NCI-H1694 (cell line): ENCODE data around the gene NRAP.
"Not testable (repeated sequence)": the region's sequence is repeated elsewhere in the genome, so short reads cannot be mapped to it uniquely, and the experiment has no call there.

Experiments
- DNase-seq: peaks from one replicate; lab custom pipeline; 2025; lab: John Stamatoyannopoulos, UW

NRAP gene

DNA sequence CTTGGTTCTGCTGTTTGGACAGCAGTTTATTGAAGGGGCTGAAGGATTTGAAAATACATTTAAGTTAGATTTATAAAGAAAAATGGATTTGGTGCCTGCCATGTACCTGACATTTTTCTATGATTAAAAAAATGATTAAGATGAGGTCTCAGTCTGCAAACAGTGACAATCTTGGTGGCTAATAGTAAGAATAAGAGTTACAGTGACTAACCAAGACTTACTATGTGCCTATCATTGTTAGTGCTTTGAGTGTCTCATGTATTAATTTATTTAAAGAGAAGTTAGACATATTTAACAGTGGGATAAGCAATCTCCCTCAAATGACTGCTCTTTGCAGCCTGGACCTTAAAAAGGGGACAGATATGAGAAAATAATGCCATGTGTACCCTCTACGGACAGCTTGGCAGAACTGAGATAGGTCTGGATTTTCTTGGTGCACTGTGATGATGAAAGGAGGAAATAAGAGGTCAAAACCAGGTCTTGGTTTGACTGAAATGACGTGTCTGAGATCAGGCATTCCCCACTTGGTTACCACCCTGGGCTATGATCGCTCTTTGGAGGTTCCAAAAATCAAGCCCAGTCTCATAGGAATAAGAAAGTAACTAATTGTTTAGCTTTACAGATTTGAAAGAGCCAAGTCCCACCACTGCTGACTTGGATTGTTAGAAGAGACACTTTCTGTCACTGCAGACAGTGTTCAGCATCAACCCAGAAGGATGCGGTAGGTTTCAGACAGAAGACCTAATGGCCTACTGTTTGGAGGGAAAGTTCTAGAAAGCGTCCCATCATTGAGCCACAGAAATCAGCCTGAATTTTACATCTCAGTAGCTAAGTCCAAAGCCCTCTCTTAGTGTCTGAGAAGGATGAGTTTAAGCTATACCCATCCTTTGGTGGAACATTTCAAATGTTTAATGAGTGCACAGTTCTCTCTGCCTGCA, 18.0 kb upstream of the NRAP start:
- DNase-seq = no peak

DNA sequence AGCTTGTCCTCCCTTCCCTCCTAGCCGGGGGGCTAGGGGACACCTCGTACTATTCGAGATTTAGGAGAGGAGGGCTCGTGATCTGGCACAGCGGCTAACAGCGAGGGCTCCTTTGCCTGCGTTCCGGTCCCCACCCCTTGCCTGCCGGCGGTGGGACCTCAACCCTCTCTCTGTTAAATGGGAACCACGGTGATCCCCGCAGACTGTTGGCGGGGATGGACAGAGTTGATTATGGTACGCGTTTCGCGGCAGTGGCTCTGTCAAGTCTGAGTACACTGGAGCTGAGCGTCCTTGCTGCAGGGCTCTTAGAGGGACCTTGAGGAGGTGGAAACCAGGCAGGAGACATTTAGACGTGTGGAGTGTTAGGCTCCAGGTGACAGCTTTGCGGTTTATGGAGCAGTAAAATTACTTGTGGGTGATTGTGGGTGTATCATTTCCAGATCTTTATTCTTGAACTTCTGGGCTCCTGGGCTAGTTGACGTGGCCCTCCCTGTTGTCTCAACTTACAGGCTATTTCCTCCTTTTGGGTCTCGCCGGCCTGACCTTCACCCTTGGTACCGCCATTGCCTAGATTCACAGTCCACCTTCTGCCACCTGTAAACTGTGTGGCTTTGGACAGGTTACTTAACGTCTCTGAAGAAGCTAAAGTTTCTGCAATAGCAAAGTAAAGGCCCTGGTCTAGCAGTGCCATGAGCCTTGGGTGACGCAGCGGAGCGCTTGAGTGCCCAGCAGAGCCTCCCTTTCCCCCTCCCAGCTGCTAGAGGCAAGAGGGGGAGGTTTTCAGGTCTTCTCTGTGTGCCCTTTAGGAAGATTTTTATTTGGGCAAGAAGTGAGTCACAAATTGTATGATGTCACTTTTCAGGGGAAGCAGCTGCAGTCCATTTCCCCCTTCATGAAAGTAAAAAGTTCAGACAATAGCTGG, 16.6 kb upstream of the NRAP start:
- DNase-seq = no peak

DNA sequence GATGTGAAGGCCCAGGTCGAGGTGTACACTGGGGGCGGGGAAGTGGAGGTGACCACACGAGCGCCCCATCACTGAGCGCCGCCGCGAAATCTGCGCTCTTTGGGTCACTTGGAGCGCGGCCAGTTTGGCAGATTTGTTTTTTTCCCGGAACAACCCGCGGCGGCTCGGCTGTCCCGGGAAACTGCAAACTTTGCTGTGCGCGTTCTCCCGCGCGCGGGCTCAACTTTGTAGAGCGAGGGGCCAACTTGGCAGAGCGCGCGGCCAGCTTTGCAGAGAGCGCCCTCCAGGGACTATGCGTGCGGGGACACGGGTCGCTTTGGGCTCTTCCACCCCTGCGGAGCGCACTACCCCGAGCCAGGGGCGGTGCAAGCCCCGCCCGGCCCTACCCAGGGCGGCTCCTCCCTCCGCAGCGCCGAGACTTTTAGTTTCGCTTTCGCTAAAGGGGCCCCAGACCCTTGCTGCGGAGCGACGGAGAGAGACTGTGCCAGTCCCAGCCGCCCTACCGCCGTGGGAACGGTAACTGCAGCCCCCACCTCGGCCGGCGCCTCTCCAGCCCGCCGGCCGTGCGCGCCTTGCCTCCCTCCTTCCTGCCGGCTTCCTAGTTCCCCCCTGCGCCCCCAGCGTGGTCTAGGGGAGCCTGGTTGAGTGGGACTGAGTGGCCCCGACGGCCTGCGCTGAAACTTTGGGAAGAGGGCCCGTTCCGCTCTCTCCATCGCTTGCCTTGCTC, 15.8 kb upstream of the NRAP start, which contains the start of gene CASP7:
Gene CASP7 (plus strand): TSS at position 450 of the 727 bp plus-strand sequence. CDS start 17,582 bp downstream, outside the sequence.
- peak; percentile 3 for DNase-seq

- no peak for DNase-seq
These were observed 2.9 kb upstream of the NRAP start for GRCh38 chr10:113666682-113667252.

DNA sequence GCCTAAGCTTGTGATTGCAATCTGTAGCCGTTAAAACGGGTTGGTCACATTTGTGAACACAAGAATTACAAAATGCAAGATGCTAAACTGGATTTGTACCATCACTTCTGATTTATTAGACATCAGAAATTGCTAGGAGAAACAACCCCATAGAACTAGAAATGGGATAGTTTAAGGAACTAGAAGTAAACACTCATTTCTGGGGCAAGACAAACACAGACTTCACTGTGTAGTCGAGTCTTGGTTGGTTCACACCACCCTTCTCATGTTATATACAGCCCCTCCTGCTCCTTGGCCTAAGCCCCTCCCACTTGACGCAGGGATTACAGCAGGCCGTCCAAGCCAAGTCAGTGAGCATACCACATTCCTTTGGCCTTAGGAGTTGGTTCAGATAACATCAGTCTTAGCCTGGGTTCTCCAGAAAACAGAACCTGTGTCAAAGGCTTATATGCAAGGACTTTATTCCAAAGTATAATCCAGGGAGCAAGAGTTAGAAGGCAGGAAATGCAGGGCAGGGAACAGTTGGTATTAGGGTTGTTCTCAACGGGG, 2.0 kb upstream of the NRAP start:
- no peak for DNase-seq

GRCh38 chr10:113665352-113665751, 1.5 kb upstream of the NRAP start:
- DNase-seq = no peak

- DNase-seq = no peak
These were observed 699 bp downstream of the NRAP start for GRCh38 chr10:113663142-113663541.

DNA sequence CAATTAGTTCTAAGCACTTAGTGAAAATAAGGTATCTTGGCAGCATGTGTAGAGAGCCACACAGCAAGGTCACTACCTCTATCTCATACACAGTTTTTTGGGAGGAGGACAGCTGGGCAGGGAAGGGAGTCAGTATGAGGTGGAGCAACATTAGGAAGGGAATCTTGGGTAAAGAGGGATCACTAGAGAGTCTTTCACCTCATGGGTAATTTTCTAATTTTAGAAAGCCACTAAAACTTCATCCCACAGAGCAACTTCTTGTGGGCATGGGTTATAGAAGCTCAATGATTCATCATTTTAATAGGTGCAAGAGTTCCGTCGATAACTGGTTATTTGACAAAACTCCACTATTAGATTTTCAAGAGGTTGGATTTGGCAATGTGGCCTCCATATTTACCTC, 2.5 kb downstream of the NRAP start:
- no peak for DNase-seq

DNA sequence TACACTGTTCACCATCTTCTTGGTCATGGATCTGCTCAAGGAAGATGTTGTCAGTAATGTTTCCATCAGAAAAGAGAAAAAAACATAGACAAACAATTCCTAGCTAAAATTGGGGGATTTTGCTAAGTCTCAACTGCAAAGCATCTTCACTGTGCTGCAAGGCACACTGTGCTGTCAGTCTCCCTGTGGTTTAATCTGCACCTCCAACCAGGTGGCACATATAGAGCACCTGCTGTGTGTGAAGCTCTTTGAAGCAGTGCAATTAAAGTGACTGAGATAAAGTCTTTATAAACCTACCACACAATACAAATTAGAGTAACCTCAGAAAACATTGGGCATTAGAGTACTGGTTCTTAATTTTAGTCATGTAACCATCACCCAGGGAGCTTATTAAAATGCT, 6.3 kb downstream of the NRAP start:
- DNase-seq = no peak

- DNase-seq = no peak
These were observed 6.9 kb downstream of the NRAP start for GRCh38 chr10:113656896-113657295.

DNA sequence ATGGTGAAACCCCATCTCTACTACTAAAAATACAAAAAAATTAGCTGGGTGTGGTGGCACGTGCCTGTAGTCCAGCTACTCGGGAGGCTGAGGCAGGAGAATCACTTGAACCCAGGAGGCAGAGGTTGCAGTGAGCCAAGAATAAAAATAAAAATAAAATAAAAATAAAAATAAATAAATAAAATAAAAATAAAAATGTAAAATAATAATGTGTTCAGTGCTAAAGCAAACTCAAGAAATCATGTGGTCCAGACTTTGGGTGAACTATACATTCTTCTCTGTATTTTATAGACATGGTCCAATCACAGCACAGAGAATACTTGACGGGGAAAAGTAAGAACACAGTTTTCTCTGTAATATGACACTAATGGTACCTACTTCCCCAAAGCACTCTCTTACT, 11.4 kb downstream of the NRAP start:
- DNase-seq = not testable (repeated sequence)

GRCh38 chr10:113651898-113652297, 11.9 kb downstream of the NRAP start:
- no peak for DNase-seq

GRCh38 chr10:113651021-113651420, 12.8 kb downstream of the NRAP start:
- DNase-seq = no peak

GRCh38 chr10:113650172-113650571, 13.7 kb downstream of the NRAP start:
- no peak for DNase-seq

GRCh38 chr10:113648478-113648877, 15.4 kb downstream of the NRAP start:
- no peak for DNase-seq

DNA sequence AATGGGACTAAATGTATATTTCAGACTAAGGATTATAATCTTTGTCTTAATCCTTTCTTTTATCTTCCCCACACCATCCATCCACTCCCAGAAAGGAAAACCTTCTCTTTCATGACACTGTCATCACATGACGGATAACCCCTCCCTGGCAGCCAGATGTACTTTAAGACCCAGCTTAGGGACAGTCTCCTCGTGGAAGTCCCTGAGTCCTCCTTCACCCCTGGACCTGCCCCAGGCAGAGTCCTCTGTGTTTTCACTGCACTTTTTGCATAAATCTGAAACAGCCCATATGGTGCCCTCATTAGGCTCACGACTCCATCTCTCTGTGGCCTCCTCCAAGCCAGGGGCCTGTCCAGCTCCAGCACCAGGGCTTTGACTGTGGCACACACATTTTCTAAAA, 16.0 kb downstream of the NRAP start:
- DNase-seq = no peak

DNA sequence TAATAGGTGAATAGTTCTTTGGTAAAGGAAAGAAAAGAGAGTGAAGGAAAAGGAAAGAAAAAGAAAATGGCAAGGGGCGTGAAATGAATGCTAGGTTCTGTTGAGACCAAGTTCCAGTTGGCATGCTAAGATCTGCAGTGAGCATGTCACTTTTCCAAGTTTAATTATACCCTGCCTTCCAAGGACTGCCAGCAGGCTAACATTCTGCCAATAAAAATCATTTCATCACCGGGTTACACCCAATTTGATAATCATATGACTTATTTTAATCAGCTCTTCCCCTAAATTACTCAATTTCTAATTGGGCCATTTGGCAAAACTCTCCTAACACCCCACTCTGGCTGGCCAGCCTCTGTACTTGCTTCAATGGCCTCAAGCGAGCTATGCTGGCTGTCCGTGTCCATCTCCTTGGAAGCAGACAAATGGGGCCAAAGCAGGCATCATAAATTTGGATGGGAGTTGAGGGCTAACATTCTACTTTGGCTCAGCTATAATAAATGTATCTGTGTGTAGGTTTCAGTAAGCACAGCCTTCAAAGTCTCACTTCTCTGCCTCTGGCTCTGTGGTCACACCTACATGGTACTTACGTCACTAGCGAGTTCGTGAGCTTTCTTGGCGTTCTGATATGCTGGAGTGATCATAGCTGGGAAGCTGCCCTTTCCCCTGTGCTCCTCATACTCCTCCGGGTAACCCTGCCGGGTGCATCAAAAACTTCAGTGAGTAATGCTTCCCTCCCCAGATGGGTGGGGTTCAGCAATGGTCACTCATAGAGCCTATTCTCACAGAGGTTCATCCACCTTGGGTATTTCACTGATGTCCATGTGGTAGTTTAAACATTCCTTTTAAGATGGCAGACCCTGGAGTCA, 17.3 kb downstream of the NRAP start:
- DNase-seq = no peak

DNA sequence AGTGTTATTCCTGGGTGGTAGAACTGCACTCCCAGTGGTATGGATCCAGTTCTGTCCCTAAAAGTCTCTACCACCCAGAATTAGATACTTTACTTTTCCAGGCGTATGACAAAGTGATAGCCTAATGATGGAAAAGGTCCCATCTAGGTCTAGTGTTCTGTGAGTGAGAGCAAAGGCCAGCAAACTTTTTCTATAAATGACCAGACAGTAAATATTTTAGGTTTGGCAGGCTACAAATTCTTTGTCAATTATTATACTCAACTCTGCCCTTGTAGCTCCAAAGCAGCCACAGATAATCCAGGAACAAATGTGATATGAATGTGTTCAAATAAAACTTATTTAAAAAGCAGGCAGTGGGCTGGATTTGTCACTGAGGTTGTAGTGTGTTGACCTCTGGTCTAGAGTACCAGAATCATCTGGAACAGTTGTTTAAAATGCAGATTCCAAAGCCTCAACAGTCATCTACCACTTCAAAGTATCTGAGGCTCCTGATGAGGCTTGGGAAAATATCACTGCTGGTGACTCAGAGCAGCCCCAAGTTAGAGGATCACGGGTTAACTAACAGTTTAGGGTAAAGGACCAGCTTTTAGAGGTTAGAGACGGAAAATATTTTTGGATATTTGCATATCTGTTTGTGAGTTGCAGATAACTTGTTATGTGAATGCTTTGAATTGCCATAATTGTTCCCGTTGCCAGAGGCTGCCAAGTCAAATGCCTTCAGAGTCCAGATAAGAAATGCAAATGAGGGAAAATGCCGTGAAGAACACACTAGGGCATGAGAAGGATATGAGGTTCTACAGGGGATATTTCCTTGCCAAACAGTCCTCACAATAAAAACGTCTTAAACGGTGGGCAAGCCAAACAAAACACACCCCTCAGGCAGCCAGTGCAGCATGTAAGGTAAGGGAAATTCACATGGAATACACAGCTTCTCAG, 19.4 kb downstream of the NRAP start:
- DNase-seq = no peak

- DNase-seq = no peak
These were observed 20.7 kb downstream of the NRAP start for GRCh38 chr10:113643183-113643582.
